Suprapubic skin (tissue), 4 donors: ENCODE data around the gene USP31.

ENCODE experiments used
- POLR2A ChIP-seq, 2 donors: fragments of 450-650 bp; IDR thresholded peaks; one replicate each; pipeline ENCODE4 v1.6.1; 2017; ENCODE audit warnings: antibody characterized with exemption in 2 of 2, mild to moderate bottlenecking in 2 of 2, moderate library complexity in 2 of 2
- POLR2AphosphoS5 ChIP-seq, 3 donors: sonication (generic); formaldehyde crosslinking; IDR thresholded peaks; one replicate each; pipeline ENCODE4 v1.6.1; 2017; ENCODE audit warnings: antibody characterized with exemption in 3 of 3

- TF ChIP-seq POLR2AphosphoS5 (IDR thresholded peaks at IDR 0.05) (no peak), POLR2A (IDR thresholded peaks at IDR 0.05) (no peak)
Measured at GRCh38 chr16:23131931-23132621, 17.2 kb downstream of the USP31 start.
